HG03342 (cell line): ENCODE measurements around the gene TRIM2.

Experiments
- ATAC-seq: cut with Tn5 transposase; IDR thresholded peaks from one replicate; pipeline ENCODE4 v1.9.1; 2021; ENCODE audit warnings: mild to moderate bottlenecking, moderate library complexity; ENCODE audit not compliant: unreplicated experiment

The TRIM2 gene

DNA sequence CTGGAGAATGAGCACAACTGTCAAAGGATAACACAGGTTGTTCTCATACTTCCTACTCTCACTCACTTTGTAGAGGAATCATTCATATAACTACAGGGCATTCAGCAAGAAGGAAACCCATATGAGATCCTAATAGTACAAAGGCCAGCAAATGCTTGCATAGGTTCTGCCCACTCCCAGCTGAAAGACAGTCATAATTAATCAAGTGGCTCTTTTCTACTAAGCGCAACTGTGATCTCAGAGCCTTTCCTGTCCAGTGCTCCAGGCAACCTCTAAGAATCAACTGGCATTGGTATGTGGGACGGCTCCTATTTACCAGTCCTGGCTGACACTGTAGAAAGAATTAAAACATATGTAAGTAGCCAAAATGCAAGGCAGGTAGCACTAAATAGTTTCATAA lies 121.3 kb downstream of the TRIM2 start:
- no peak for ATAC-seq

DNA sequence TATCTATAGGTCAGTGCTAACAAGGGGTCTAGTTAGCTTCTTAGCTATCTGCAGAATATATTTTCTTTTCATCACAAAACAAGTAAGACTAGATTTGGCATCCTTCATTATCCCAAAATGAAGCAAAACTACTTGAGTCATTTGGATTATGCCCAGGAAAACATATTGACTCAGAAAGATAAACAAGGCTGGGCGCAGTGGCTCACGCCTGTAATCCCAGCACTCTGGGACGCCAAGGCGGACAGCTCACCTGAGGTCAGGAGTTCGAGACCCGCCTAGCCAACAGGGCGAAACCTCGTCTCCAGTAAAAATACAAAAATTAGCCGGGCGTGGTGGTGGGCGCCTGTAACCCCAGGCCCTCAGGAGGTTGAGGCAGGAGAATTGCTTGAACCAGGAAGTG lies 122.3 kb downstream of the TRIM2 start:
- no peak for ATAC-seq

DNA sequence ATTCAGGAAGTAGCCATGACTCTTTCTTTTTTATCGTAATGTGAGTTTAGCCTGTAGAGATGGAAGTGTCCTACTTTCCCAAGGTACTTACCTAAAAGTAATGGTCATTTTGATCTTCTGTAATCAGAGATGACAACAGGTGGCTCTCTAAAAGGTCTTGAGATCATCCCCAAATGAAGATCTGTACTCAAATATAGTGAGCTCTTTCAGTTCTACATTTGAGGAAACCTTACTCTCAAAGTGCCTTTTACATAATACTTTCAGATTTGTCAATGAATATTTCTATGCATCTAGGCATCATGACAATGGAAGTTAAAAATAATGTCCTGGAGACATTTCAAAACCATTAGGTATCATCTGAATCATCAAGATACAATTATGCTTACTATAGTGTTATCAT lies 123.0 kb downstream of the TRIM2 start:
- ATAC-seq, result no peak

DNA sequence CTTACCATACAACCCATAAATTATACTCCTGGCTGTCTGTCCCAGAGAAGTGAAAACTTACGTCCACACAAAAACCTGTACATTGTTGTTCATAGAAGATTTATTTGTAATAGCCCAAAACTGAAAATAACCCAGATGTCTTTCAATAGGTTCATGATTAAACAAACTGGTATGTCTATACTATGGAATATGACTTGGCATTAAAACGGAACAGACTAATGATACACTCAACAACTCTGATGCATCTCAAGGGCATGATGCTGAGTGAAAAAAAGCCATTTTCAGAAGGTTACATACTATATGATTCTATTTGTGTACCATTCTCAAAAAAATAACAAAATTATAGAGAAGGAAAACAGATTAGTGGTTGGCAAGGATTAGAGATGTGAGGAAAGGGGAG lies 128.7 kb downstream of the TRIM2 start:
- ATAC-seq, result no peak

DNA sequence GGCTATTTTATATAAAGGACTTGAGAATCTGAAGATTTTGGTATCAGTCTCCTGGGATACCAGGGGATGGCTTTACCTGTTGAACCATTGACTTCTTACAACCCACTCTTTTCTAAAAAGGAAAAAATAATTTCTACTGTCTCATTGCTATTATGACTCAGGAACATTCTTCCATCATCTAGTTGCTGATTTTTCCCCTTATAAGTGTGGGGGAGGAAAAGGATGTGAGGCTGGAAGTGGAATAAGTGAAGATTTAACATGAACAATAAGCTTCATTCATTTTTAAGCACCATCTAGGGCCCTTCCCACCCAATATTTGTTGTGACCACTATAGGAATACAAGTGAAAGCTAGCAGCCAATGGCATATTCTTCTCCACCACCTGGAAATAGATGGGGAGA lies 129.6 kb downstream of the TRIM2 start:
- no peak for ATAC-seq

DNA sequence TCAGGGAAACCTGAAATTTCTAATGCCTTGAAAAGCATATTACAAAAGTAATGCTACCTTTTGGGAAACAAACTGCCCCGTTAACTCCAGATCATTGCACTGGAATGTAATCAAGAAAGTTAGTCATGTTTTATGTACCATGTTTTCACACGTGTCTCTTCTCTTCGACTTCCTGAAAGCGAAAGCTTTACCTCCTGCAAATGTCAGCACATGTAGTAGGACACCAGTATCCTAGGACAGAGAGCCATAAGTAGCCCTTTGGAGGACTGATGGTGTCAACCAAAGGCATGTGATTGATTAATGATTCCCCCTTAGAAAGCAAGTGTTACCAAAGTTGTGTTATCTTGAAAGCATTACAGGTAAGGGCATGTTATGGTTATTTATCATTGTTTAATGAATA lies 131.4 kb downstream of the TRIM2 start:
- no peak for ATAC-seq

DNA sequence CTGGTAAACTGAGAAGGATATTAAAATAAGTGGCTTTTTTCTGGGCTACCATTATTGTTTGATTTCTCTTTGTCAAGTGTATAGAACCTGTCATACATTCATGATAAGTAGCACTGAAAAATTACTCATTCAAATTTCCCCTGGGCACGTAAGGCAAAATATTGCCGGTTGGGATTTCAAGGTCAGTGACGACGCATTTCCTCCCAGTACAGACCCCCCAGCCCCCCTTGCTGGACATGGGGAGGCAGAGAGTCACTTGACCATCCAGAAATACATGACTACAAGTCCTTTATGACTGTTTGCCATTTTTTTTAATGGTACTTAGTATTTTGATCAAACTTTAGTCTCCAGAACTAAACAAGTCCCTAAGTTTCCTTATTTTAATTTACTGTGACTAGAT lies 133.4 kb downstream of the TRIM2 start:
- ATAC-seq, result no peak

DNA sequence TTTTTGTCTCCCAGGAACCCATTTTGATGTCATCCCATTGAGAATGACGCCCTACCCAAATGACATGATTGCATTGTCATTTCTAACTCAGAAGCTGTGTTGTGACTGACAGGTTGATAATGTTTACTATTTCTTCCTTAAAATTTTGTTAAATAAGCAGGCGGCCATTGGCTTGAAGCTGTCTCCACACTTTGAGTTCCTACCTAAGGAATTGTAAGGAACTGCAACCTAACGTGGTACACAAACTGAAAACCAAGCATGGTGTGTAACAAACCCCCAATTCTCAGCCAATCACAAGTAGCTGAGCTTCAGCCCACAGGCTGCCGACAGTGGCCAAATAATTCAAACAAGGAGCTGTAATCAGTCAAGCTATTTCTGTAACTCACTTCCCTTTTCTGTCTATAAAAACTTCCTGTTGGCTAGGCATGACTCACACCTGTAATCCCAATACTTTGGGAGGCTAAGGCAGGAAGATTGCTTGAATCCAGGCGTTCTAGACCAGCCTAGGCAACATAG lies 137.4 kb downstream of the TRIM2 start:
- ATAC-seq, result no peak

DNA sequence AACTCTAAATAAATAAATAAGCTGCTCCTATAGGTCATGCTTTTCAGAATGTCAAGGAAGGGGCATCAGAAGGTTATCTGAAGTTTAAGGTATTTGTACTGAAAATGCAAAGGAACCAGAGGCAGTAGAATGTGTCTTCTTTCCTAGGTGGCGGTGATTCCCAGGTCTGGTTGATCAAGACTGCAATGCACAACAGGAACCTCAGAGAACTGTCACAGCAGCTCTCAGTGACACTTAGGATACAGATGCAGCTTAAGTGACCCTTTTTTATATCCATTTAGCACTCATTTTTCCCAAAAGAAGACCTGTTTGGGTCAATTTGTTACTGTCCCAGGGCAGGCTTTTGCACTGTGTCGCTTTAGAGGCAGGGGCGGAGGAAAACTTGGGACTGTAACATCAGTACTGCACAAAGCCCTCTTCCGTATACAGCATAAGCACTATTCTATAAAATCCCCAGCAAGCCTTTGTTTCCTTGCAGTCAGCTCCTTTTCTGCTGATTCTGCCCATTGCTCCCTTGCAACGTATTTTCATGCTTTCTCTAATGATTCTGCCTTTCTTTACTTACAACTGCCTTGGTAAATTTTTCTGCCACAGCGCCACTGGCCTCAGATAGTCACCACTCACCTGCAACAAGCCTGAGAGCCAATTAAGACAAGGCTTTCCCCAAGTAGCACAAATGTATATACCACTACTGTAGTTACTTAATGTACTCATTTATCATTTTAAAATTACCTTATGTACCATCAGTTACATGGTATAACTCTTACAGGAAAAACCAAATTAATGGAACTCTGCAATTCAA lies 138.7 kb downstream of the TRIM2 start:
- no peak for ATAC-seq

DNA sequence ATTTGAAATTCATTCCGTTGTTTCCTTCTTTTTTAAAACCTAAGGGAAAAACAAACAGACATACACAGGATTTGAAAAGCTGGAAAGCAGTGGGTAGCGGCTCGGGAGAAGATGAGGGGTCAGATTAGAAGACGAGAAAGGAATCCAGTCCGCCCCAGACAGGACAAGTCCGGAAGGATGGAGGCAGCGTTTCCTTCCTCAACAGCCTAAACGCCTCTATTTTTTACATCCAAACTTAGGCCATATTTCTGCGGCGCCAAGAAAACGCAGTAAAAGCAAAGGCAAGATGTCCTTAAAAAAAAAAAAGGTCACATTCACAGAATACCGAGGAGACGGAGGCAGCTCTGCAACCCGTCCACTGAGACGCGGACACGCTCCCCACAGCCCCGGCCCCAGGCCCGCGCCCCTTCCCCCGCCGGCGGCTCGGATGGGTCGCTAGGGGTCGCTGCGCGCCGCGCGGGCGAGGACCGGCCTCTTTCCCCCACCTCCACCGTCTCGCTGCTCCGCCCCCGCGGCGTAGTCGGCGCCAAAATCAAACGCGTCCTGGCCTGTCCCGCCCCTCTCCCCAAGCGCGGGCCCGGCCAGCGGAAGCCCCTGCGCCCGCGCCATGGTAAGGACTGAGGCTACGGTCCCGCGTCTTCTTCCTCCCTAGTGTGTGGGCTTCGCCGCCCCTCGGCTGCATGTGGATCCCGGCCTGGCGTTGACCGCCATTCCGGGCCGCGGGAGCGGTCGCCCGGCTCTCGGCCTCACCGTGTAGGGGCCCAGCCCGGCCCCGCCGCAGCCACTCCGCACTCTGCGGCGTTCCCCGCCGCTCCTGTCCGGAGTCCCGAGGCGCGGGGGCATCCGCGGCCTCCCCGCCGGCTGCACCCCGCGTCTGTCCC lies 140.1 kb downstream of the TRIM2 start, which contains the start of gene MND1:
Gene MND1, plus strand, starts transcription at position 558 of the 881 bp plus-strand sequence. Its CDS starts 50 bp downstream, at position 608.
- peak; percentile 80 for ATAC-seq

DNA sequence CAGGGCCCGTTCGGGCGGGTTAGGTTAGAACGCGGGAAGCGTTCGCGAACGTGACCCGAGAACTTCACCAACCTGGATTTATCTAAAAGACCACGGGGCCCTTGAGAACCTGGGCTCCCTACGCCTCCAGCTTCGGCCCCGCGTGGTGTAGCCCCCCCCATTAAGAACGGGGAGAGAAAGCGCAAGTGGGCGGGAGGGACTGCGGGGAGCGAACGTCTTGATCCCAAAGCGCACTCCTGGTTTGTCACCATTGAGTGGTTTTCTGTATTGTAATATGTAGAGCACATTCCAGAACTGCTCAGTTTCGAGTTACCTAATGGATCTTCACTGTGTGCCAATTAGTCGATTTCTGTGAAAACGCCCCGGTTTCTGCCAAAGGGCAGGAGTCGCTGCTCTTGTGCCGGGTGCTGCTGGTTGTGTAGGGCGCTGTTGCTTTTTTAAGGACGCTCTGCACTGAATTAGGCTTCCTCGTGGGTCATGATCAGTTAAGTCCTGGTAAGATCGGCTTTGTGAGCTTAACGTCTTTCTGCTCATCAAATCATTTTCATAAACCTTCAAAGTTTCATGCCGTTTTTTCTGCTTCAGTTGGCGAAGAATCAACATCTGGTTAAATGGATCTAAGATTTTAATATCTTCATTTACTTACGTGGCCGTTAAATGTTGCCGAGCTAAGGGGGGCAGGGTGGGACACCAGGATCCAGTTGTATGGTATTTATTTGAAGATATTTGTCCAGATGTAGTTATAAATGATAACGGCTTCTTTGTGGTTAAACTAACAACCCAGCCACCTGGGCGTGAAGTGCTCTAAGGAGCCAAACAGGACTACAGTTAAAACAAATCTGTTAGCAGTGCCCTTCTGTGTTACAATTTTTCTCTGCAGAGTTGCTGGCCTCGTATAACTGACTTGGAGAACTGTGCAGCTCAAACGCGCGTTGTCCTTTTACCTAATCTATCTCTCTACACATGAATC lies 141.1 kb downstream of the TRIM2 start:
- peak; percentile 25 for ATAC-seq

DNA sequence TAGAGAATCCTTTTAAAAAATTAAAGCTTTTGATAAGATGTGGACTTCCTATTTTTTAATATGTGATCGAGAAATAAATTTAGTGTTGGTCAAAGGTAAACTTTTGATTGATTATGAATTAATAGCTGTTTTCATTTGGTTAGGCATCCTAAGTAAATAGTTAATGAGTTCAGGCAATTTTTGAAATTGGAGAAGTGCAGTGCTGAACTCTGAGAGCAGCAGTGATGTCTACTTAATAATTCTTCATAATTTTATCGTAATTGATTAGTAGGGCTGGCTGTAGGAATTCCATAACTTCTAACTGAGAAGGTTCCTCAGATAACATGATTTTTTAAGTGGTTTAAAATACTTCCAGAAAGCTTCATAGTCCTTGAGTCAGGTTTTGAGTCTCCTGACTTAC lies 141.8 kb downstream of the TRIM2 start:
- ATAC-seq, result no peak

DNA sequence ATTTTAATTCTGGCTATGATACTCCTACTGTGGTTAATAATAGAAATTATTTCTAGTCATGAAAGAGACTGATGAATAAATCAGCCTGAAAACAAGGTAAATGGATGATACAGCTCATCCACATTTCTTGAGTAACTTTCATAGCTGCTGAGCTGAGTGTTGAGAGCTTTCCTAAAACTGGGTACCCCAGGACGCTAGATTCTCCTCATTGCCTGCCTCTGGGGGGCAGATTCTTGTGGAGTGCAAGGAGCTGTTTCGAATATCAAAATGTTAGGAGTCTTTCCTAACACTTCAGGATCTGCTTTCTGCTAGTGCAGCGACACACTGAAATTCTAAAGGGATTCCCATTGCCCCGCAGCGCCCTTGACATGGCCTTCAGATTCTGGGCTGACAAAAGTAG lies 142.3 kb downstream of the TRIM2 start:
- no peak for ATAC-seq

DNA sequence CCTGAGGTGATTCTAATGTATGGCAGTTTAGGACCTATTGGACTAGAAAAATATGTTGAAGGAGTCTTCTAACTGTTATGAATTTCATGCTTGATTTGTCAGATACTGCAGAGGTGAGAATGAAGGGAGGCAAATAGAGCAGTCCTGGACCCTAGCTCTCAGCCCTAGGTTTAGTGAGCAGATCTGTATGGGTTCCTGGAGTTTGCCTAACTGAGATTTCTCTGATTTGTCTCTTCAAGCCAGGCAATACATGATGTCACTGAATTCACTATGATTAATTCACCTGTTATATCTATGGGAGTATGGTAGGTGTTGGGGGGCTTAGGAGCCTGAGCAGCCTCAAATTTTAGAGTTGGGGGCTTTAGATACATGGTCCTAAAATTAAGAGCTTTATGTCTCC lies 142.9 kb downstream of the TRIM2 start:
- no peak for ATAC-seq

DNA sequence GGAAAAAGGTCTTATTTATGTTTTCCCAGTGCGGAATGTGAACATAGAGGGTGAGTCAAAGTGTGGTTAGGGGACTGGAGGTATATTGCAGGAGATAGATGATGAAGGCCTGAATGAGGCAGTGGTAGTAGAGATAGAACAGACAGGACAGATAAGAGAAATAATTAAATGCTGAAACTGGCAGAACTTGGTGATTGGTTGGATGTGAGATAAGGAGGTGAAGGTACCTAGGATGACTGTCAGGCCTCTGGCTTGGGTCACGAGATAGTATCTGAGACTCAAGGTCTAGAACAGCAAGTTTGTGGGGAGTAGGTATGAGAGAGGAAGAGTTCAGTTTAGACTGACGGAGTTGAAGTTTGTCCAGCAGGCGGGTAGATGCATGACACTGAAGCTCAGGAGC lies 143.8 kb downstream of the TRIM2 start:
- no peak for ATAC-seq

DNA sequence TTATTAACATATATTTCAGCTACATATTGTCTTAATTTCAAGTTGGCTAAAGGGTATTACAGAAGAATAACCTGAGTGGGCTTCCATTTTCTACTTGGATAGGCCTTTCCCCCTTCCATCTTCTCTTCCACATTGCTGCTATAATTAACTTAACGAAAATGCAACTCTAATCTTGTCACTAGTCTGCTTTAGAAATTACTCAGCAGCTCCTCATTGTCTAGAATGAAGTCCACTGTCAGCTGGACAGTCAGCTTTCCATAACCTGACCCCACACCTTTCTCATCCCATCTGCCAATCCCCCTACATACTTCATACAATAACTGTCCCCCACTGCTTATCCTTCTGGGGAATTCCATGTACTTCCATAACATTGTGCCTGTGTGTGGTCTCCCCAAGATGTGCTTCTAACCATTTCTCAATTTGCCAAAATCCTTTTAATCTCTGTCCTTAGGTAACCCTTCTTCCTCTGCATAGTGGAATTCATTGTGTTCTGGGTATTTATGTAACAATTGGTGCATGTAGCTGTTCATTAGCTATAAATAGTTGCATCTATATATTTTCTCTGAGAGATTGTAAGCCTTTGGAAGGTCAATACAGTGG lies 145.1 kb downstream of the TRIM2 start:
- no peak for ATAC-seq

DNA sequence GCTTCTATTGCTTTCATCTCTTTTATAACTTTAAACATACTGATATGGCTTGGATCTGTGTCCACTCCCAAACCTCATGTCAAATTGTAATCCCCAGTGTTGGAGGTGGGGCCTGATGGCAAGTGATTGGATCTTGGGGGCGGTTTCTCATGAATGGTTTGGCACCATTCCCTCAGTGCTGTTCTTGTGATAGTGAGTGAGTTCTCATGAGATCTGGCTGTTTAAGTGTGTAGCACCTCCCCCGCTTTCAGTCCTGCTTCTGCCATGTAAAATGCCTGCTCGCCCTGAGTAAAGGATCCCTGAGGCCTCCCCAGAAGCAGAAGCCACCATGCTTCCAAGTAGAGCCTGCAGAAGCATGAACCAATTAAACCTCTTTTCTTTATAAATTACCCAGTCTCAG lies 157.9 kb downstream of the TRIM2 start:
- ATAC-seq, result no peak

DNA sequence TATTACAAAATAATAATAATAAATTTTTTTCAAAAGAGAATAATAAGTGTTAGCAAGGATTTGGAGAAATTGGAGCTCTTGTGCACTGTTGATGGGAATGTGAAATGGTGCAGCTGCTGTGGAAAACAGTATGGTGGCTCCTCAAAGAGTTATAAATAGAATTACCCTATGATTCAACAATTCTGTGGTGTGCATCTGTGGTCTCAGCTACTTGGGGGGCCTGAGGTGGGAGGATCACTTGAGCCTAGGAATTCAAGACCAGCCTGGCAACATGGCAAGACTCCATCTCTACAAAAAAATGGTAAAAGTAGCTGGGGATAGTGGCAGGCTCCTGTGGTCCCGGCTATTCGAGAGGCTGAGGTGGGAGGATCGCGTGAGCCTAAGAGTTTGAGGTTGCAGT lies 159.8 kb downstream of the TRIM2 start:
- ATAC-seq, result no peak

DNA sequence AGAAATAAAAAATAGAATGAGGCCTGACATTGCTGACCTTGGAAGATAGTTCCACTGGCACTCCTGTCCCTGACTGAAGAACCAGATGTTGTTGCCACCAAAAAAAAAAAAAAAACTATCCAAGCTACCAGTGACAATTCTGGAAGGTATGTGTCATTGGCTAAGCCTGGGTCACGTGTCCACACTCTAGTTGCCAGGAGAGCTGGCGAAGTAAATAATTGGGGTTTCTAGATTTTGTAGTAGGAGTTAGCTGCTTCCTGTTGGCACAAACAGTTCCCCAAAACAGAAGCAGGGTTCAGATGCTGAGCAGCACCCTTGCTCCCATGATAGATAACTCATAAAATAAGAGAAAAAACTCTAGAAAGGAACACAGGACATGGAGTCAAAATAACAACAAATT lies 160.8 kb downstream of the TRIM2 start:
- ATAC-seq, result no peak

DNA sequence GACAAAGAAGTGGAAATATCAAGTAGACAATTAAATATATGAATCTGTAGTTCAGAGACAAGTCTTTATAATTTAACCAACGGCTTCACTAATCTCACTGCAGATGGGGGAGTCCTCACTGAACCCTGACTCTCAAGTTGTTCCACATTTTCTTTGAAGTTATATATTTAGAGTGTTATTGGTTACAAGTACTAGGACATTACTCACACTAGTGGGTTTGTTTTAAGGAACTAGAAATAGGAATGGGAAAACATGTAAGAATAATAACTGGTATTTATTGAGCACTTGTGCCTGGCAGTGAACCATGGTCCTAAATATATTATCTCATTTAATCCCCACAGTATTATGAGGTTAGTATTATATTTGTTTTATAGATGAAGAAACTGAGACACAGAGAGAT lies 162.2 kb downstream of the TRIM2 start:
- ATAC-seq, result no peak
